Lung microvascular endothelial cell (primary cell): Measurements from ENCODE around the gene PEA15. TPM values are rescaled to one million over a fixed set of nuclear protein-coding genes. Genes with fewer than 3 reads are reported as not detected.

Experiments
- DNase-seq, 2 donors: peaks; one replicate each; pipeline versions ENCODE4 v3.0.0 to v3.0.0-alpha.2; 2010; ENCODE audit warnings: low read depth in 2 of 2
- total RNA-seq: library from RNA; depleted of rRNA; stranded (reverse); fragments of >200 nt; gene quantifications from 2 replicates; pipeline ENCODE4 v1.2.1, GENCODE V29; 2014

The PEA15 gene
- total RNA-seq, 1 donor from 2014 or later, result 60.7 TPM

DNA sequence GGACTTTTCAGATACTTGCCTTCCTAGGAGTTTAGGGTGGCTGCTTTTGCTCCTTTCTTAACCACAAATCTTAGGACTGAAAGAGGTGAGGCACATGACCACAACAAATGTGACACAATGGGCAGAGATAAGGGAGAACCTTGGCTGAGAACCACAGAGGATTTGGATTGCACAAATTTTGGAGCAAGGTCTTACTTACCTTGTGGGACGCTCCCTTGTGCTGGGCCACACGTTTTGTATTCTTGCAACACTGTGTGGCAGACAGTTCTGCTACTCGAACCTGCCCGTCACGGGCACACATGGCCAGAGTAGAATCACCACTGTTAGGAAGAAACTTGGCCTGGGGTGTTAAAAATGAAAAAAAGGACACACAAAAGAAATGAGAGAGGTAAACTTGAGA, 33.2 kb downstream of the PEA15 start:
- no peak for DNase-seq

DNA sequence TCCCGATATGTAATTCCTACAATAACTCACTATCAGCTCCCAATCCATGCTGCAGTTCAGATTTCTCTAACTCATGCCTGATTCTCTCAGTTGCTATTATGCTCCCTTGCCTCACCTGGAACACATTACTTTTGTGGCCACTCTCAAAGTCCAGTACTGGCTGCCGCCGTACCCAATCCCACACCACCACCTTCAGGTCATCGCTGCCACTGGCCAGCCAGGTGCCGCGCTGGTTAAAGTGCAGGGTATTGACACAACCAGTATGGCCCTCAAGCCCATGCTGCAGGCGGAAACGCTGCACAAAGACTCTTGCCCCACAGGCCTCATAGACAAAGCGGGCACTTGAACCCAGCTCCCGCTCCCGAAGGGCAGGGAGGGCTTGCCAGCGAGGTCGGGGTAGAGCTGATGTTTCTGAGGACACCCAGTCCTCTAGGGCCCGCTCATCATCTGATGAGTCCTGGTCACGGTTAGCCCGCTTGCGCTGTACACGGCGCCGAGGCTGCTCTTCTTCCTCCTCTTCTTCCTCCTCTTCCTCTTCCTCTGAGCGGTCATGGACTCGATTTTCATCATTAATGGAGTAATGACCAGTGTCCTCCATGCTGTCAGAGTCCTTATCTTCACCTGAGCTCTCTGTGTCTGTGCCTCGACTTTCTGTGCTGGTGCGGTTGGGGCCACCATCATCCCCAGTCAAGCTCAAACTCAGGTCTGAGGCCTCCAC, 34.6 kb downstream of the PEA15 start:
- DNase-seq, result no peak

DNA sequence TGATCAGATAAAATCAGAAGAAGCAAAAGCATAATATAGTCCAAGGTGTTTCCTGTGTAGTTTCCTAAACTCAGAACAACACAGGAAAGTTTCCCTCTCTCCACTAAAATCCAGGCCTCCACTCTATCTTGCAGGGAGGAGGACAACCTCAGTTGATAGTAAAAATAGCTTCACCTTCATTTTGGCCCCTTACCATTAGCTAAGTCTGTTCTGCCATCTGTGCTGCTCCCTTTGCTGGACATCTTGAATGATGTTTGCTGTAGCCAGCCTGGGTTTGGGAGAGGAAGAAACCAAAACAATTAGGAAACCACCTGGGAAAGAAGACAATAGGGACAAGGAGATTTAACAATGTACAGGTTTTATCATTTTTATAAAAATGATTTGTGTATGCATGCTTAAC, 38.6 kb downstream of the PEA15 start:
- peak in 1 of 2 donors; percentile 7 for DNase-seq

DNA sequence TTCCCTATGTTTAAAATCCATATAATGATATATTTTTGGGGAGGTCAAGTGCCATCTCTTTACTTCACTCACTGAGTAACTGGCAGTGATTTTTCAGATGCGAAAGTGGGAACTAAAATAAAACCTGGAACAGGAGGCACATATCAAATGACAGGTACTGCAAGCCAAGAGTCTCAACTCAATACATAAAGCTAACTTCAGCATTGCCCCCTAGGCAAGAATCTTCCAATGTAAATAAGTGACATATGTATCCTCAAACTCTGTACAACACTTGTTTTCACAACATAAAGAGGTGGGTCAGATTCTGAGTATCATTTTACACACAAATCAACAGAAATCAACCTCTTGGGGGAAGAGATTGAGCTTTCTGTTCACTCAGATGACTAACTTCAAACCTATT, 39.0 kb downstream of the PEA15 start:
- no peak for DNase-seq

DNA sequence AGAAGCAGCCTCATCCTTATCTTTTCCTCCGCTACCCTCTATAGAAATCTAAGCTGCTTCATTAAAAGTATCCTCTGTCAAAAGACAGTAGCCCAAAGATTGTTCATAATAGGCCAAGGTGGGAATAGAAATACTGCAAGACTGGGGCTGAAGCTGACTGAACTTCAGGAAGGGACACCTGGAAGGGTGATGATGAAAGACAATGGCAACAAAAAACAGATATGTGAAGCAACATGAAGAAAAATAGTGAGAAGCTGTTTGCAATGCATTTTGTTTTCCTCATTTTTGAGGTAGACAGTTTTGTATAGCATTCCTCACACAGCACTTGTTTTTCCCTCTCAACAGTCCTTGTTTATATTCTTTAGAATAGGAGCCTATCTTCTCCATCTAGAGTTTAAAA, 40.2 kb downstream of the PEA15 start:
- no peak for DNase-seq

DNA sequence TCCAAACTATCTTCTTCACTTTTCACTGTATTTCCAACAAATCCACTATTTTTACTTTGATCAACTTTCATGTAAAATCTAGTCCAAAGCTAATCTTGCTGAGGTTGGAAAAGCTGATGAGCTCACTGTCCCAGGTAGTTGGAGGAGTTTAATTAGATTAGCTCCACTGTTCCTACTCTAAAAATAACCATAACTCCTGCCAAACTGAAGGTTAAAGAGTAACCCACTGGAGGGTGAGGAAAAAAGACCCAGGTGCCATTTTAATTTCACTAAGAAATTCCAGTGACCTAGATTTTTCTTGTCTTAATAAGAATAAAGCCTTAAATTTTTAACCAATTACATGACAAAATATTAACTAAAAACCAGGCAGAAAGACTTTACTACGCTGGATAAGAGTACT, 41.9 kb downstream of the PEA15 start:
- DNase-seq, result no peak

DNA sequence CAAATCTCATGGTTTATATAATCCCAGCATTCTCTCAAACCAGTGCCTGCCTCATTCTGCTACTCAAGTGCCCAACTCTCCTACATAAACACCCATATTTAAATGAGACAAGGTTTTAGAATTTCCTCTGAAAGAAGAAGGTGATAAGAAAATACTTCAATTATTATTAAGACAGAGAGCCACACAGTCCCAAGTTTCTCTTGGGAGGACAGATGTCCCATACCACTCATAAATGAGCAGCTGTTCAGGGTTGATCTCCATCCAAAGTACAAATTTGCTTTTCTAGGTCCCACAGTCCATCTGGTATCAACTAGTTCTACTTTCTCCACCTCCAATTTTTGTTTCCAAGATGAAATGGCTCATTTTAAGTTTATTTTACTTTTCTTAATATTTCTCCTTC, 45.8 kb downstream of the PEA15 start:
- DNase-seq, result no peak

DNA sequence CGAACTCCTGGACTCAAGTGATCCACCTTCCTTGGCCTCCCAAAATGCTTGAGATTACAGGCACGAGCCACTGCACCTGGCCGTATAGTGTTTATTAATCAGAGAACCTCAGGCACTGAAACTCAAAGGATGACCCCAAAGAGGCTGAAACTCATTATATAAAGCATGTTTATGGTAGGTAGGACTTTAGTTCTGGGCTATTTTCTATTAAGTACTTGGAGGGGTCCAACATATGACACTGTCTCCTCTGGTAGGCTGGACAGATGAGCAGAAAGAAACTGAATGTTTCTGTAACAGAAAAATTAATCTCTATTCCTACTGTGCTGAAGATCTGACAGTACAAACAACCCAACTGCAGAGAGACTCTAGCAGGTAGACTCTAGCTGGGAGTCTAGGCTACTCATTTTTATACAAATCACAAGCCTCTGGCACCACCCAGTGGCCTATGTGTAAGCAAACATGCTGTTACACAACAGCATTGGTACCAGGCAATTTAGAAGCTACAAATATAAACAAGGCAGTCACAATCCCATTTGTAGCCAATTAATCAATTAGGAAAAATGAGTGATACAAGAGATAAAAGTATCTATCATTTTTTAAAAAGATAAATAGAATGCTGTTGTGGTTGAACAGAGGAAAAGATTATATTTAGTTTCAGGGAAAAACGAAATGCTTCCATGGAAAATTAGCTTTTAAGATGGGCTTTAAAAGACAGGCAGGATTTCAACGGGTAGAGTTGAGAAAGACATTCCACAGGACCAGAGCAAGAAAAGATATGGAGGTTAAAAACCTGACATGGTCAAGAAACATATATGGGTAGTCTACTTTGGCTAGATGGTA, 46.7 kb downstream of the PEA15 start:
- peak; percentile 77 to 85 for DNase-seq

DNA sequence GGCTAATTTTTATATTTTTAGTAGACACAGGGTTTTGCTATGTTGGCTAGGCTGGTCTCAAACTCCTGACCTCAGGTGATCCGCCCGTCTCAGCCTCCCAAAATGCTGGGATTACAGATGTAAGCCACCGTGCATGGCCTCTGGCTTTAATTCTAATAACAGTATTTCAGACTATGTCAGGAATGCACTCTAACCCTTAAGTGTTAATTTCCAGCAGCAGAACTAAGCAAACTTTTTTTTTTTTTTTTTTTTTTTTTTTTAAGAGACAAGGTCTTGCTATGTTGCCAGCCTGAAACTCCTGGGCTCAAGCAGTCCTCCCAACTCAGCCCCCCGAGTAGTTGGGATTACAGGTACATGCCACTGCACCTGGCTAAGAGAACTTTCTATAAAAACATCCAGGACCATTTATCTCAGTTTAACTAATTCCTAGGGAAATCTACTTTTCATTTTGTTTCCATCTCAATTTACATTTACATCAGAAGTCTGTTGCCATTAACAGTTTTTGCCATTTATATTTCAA, 50.7 kb downstream of the PEA15 start:
- no peak for DNase-seq

DNA sequence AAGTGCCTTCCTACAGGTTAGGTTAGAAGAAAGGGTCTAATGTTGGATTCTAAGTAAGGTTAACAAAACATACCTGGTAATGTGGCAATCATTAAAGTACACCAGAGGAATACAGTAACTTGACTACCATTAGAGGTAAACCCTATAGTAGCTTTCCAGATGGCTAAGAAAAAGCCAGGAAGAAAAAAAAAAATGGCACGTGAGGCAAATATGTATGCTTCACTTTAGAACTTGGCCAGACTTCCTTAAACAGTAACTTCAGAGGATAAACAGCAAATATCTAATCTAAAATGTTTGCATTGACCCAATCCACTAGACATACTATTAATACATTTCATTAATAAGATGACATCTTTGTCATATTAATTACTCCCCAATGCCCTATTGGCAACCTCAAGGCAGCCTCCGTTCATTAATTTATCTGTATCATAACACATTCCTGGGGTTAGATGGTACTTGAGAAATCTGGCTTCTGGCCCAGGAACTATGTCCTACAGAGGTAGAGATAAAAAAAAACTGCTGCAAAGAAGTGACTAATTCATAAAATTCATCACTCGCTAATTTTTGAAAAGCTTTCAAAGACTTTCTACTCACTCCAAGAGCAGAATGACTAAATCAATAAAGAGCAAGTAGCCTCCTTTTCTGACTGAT, 51.3 kb downstream of the PEA15 start:
- DNase-seq, result peak in 1 of 2 donors; percentile 70

DNA sequence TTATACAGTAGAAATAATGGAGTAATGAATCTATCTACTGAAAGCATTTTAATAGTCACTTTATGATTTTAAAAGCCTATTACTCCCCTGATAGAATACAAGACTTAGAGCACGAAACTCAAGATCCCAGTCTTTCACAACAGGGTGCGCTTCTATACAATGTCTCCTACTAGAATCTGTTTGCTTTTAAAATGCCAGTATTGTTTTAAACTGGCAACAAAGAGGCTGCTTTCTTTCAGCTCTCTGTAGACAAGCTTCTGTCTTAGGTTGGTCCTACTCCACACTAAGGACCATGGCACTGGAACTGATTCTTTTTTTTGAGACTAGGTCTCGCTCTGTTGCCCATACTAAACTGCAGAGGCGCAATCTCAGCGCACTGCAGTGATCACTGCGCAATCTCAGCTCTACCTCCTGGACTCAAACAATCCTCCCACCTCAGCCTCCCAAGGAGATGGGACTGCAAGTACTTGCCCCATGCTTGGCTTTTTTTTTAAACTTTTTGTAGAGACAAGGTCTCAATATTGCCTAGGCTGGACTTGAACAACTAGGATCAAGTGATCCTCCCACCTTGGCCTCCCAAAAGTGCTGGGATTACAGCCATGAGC, 52.3 kb downstream of the PEA15 start:
- DNase-seq, result no peak

DNA sequence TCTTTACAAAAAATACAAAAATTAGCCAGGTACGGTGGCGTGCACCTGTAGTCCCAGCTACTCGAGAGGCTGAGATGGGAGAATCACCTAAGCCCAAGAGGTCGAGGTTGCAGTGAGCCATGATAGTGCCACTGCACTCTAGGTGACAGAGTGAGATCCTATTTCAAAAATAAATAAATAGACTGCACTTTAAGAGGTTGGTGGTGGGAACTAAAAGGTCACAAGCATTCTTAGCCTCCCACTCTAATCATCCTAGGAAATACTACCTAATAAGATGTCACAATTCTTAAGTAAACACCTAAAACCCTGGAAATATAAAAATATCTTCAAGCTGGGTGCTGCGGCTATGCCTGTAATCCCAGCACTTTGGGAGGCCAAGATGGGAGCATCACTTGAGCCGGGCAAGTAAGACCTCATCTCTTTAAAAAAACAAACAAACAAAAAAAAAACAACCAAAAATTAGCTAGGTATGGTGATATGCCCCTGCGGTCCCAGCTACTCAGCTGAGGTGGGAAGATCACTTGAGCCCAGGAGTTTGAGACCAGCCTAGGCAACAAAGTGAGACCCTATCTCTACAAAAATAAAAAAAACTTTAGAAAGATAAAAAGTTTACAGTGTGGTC, 53.1 kb downstream of the PEA15 start:
- DNase-seq, result no peak

DNA sequence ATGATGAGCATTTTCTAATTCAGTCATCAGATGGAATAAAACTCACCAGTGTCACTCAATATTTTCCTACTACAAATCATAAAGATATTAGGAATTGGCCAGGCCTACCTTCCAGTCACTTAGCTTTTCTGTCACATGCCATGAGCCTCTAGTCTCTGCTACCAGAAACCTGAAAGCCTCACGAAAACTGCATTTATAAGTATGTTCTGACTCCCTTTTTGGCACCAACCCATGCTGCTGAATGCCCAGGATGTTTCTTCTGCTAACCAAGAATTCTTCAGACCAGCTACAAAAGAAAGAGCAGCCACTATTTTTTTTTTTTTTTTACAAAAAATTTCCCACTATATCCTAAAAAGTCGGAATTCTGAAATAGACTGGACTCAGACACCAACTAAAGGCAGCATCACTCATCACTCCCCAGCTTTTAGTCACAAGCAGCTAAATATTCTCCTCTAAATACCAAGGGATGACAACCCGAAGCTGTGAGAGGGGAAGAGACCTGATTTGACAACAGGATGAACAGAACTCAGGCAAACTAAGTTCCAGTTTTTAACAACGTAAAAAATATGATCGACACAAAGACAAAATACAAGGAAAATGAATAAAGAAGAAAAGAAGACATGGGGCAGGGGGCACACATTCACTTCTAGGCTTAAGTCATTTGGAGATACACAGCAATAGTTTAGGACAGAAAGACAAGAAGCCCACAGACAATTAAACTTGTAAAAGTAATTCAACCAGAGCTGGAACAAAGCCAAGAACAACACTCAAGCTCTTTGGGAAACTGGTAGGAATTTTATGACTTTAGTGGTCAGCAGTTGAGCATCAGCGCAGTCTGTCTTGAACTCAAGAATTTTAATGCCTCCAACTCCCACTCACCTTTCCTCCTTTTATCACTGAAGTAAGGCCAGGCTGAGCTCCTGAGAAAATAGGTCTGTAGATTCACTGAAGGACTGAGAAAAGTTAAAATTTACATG, 55.5 kb downstream of the PEA15 start:
- peak; percentile 54 to 88 for DNase-seq

DNA sequence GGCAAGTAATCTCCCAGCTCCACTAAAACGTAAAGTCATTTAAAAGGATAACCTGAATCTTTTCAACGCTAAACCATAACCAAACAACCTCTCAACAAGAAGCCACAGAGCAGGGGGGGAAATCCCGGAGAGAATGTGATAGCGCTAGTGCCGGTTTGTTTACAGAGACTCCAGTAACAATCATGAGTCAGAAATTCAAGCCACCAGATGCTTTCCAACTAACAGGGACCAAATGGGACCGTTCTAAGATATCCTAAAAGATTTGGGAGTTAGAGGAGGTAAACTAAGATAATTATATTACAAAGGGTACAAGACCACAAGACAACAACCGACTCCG, 56.3 kb downstream of the PEA15 start:
- peak; percentile 81 to 88 for DNase-seq

DNA sequence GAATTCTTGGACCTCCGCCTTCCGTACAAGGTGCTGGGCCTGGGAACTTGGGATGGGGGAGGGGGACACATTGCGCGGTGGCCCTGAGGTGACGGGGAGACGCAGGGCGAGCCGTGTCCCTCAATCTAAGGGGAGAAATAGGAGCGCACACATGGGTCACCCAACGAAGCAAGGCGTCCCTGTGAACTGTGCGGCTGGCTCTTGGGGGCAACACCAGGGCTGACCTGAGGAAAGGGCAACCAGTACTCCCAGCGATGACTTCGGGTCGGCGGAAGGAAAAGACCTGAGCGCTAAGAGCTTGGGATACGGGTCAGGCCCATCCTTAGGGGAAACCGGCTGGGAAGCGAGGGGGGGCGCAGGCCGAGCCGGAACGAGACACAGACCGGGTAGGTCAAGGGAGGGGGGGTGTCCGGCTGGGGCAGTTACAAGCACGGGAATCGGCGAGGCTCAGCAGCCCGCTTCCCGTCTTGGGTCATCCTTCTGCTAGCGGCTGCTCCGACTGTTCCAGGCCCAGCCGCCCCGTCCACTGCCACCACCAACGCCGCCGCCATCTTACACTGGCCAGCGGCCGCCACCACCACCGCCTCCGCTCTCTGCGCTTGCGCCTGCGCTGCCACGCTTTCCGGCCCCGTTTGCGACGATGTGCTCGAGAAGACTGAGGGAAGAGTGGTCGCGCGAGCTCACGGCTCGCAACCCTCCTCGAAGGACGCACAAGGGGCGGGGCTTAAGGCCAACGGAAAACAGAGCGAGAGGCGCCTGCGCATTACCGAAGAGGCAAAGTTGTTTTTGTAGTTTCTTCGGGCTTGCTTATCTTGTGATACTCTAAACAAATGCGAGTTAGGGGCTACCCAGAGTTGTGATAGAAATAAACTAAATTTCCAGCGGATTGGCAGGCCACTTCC, 57.0 kb downstream of the PEA15 start, which contains the start of gene DCAF8:
DCAF8 (minus strand) TSS at position 657 of the 902 bp plus-strand sequence. CDS start 18,541 bp downstream, outside the sequence.
- DNase-seq, result peak; percentile 97 to 98

DNA sequence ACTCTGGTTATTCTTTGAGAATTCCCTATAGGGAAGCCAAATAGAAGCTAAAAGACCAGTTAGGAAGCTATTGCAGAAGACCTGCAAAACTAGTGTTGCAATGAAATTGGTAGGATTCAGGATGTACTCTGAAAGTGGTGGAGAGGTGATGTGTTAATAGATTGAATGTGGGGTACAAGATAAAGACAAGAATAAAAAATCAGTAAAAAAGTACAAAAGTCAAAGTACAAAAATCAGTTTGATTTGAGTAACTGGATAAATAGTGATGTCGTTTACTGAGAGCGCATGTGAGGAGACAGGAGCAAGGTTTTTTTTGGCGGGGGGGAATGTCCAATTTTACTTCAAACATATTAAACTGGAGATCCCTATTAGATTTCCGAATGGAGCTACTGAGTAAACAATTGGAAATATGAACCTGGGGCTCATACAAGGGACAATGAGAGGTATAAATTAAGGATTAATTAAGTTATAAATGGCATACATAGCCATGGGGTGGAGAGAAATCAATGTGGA, 59.7 kb downstream of the PEA15 start:
- DNase-seq, result no peak
